SK-N-MC (cell line): ENCODE data around the gene GLO1.

Source experiments
- DNase-seq: peaks from one replicate; pipeline ENCODE4 v3.0.0-alpha.2; 2011; ENCODE audit warnings: low read depth, low spot score
- H3K27ac ChIP-seq: fragments of 200-600 bp; sonication (generic); 2 replicates; pipeline ENCODE4 v1.5.1; 2016; ENCODE audit warnings: mixed run types
- H3K36me3 ChIP-seq: fragments of 200-600 bp; sonication (generic); 2 replicates; pipeline ENCODE4 v1.6.1; 2017; ENCODE audit warnings: antibody characterized with exemption, low read length, mixed read lengths; ENCODE audit not compliant: insufficient read depth
- H3K4me3 ChIP-seq: fragments of 200-600 bp; sonication (generic); 2 replicates; pipeline ENCODE4 v1.5.1; 2016
- H3K9ac ChIP-seq: fragments of 200-600 bp; sonication (generic); 2 replicates; pipeline ENCODE4 v1.8.0; 2017; ENCODE audit warnings: mixed run types, mixed read lengths; ENCODE audit not compliant: insufficient read length
- H3K9me3 ChIP-seq: fragments of 200-600 bp; sonication (generic); 2 replicates; pipeline ENCODE4 v1.6.1; 2017; ENCODE audit warnings: low read depth, mild to moderate bottlenecking, antibody characterized with exemption, low read length, moderate library complexity, mixed read lengths
- EZH2 ChIP-seq: fragments of 200-600 bp; sonication (generic); IDR thresholded peaks from one replicate; pipeline ENCODE4 v1.6.1; 2017; ENCODE audit warnings: antibody characterized with exemption
- FOXP2 ChIP-seq: optimal IDR thresholded peaks from 2 replicates; pipeline ENCODE3; 2011; ENCODE audit warnings: mild to moderate bottlenecking, moderate library complexity; ENCODE audit not compliant: insufficient read depth; ENCODE audit errors: extremely low read length, control extremely low read depth
- POLR2AphosphoS5 ChIP-seq: IDR thresholded peaks from 2 replicates; pipeline ENCODE4 v1.6.1; 2012; ENCODE audit warnings: mild to moderate bottlenecking, low read depth, low read length, borderline replicate concordance

Gene GLO1

GRCh38 chr6:38644951-38645350, 58.0 kb downstream of the GLO1 start:
- no peak overlapping the region for H3K4me3 ChIP-seq
- TF ChIP-seq POLR2AphosphoS5 (no peak), FOXP2 (no peak), EZH2 (no peak)
- no peak overlapping the region for H3K27ac ChIP-seq

GRCh38 chr6:38640216-38640909, 62.6 kb downstream of the GLO1 start:
- no peak for DNase-seq
- H3K36me3 ChIP-seq, result no peaks in the 10 kb centered on the region
- no peak overlapping the region for H3K27ac ChIP-seq
- TF ChIP-seq POLR2AphosphoS5 (no peak), FOXP2 (no peak), EZH2 (no peak)
- peak overlapping the region; percentile 97 for H3K4me3 ChIP-seq
- H3K9ac ChIP-seq, result peak overlapping the region; percentile 76
- no peaks in the 10 kb centered on the region for H3K9me3 ChIP-seq

More at GRCh38 chr6:38644951-38645350, 58.0 kb downstream of the GLO1 start:
- DNase-seq, result no peak
- H3K9ac ChIP-seq, result no peak overlapping the region
- H3K9me3 ChIP-seq, result no peaks in the 10 kb centered on the region
- no peaks in the 10 kb centered on the region for H3K36me3 ChIP-seq

GRCh38 chr6:38639498-38640215, 63.3 kb downstream of the GLO1 start, which contains the start of gene BTBD9:
BTBD9 (minus strand) TSS chr6:38639929.
- Histone ChIP-seq H3K27ac (no peak within 1 kb of the TSS), H3K9me3 (no peaks in the 10 kb centered on the region), H3K36me3 (no peaks in the 10 kb centered on the region), H3K9ac (peak within 1 kb of the TSS; percentile 76), H3K4me3 (peak within 1 kb of the TSS; percentile 97)
- DNase-seq, result no peak
- TF ChIP-seq FOXP2 (no peak), EZH2 (no peak), POLR2AphosphoS5 (no peak; the same call in 1 of the 2 replicates)

GRCh38 chr6:38638941-38639497, 63.9 kb downstream of the GLO1 start:
- DNase-seq, result no peak
- TF ChIP-seq EZH2, result no peak
- no peak for TF ChIP-seq FOXP2
- TF ChIP-seq POLR2AphosphoS5, result no peak
- Histone ChIP-seq H3K4me3 (peak overlapping the region; percentile 97), H3K36me3 (no peaks in the 10 kb centered on the region), H3K9ac (peak overlapping the region; percentile 76), H3K27ac (no peak overlapping the region), H3K9me3 (no peaks in the 10 kb centered on the region)

GRCh38 chr6:38637756-38638155, 65.2 kb downstream of the GLO1 start:
- H3K36me3 ChIP-seq, result no peaks in the 10 kb centered on the region
- no peak overlapping the region for H3K9ac ChIP-seq
- TF ChIP-seq EZH2, result no peak
- no peak for TF ChIP-seq POLR2AphosphoS5
- TF ChIP-seq FOXP2, result no peak
- no peak overlapping the region for H3K27ac ChIP-seq
- H3K9me3 ChIP-seq, result no peaks in the 10 kb centered on the region
- DNase-seq, result no peak
- no peak overlapping the region for H3K4me3 ChIP-seq

- Histone ChIP-seq H3K9me3 (no peaks in the 10 kb centered on the region), H3K27ac (no peak overlapping the region), H3K36me3 (no peaks in the 10 kb centered on the region), H3K4me3 (no peak overlapping the region), H3K9ac (no peak overlapping the region)
- TF ChIP-seq FOXP2 (no peak), EZH2 (no peak), POLR2AphosphoS5 (no peak)
- DNase-seq, result no peak
Observed at GRCh38 chr6:38636027-38636426, 66.9 kb downstream of the GLO1 start.

GRCh38 chr6:38634518-38634917, 68.4 kb downstream of the GLO1 start:
- Histone ChIP-seq H3K9me3 (no peaks in the 10 kb centered on the region), H3K36me3 (no peaks in the 10 kb centered on the region), H3K9ac (no peak overlapping the region), H3K27ac (no peak overlapping the region), H3K4me3 (no peak overlapping the region)
- TF ChIP-seq POLR2AphosphoS5, result no peak
- no peak for DNase-seq

- H3K9me3 ChIP-seq, result no peaks in the 10 kb centered on the region
- H3K4me3 ChIP-seq, result no peak overlapping the region
- DNase-seq, result no peak
- no peak overlapping the region for H3K27ac ChIP-seq
- no peaks in the 10 kb centered on the region for H3K36me3 ChIP-seq
- no peak overlapping the region for H3K9ac ChIP-seq
- TF ChIP-seq POLR2AphosphoS5, result no peak
- TF ChIP-seq EZH2, result no peak
- no peak for TF ChIP-seq FOXP2
Observed at GRCh38 chr6:38632490-38632889, 70.5 kb downstream of the GLO1 start.
